ENCODE data around the gene SYP. TPM values are rescaled to one million over a fixed set of nuclear protein-coding genes. Genes with fewer than 3 reads are reported as not detected.

SYP gene
- total RNA-seq, 2 experiments from 2014 or later = 0.17 to 0.69 TPM

GRCh38 chrX:49230500-49231232 is 30.7 kb upstream of the SYP start:
- Mint-ChIP-seq H3K27ac (peak overlapping the region; percentile 87), H3K27me3 (no peaks in the 10 kb centered on the region), H3K9me3 (no peaks in the 10 kb centered on the region), H3K4me1 (ENCODE audit: low read depth) (peaks cover 31% of the 10 kb centered on the region), H3K36me3 (ENCODE audit: low read depth) (peaks cover 4% of the 10 kb centered on the region), H3K4me3 (peak overlapping the region; percentile 77)
- ATAC-seq (ENCODE audit: poor library complexity) (peak; percentile 64), DNase-seq (peak; percentile 20 to 73 (median 42))
- H3K9me3 ChIP-seq (ENCODE audit: control insufficient read depth in 1 of 2, insufficient read depth in 1 of 2, low read length in 2 of 2) = no peaks in the 10 kb centered on the region
- no peaks in the 10 kb centered on the region for H3K36me3 ChIP-seq (ENCODE audit: insufficient read depth, low read length)
- H3K4me3 ChIP-seq (ENCODE audit: low read length) = peak overlapping the region; percentile 53
- ChIA-PET POLR2A (interaction anchor here (0.6 kb wide), 1 partner anchor 9 kb away, joined by 3 read pairs; no protein-coding TSS in a partner anchor), CTCF (no interaction called here)
- intact Hi-C loops (cut with DNase I, micrococcal nuclease) = loop anchor here in 1 of 2 experiments (5.0 kb wide), 3 partner anchors 37 to 1393 kb away; partner anchors contain the start of genes PPP1R3F and ZNF81
- peak overlapping the region in 1 of 2 donors; percentile 13 for H3K27ac ChIP-seq (ENCODE audit: low read depth in 1 of 2, low read length in 2 of 2)
- TF ChIP-seq, protein P1, sequence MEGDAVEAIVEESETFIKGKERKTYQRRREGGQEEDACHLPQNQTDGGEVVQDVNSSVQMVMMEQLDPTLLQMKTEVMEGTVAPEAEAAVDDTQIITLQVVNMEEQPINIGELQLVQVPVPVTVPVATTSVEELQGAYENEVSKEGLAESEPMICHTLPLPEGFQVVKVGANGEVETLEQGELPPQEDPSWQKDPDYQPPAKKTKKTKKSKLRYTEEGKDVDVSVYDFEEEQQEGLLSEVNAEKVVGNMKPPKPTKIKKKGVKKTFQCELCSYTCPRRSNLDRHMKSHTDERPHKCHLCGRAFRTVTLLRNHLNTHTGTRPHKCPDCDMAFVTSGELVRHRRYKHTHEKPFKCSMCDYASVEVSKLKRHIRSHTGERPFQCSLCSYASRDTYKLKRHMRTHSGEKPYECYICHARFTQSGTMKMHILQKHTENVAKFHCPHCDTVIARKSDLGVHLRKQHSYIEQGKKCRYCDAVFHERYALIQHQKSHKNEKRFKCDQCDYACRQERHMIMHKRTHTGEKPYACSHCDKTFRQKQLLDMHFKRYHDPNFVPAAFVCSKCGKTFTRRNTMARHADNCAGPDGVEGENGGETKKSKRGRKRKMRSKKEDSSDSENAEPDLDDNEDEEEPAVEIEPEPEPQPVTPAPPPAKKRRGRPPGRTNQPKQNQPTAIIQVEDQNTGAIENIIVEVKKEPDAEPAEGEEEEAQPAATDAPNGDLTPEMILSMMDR (IDR thresholded peaks at IDR 0.05) = no peak
- no peaks in the 10 kb centered on the region for H3K27me3 ChIP-seq (ENCODE audit: control insufficient read depth in 1 of 2, insufficient read depth in 2 of 2, low read length in 2 of 2)
- H3K4me1 ChIP-seq (ENCODE audit: insufficient read depth, low read length) = peaks cover 21% of the 10 kb centered on the region

GRCh38 chrX:49228185-49228584 is 28.2 kb upstream of the SYP start:
- H3K27me3 ChIP-seq (ENCODE audit: control insufficient read depth in 1 of 2, insufficient read depth in 2 of 2, low read length in 2 of 2) = no peaks in the 10 kb centered on the region
- Mint-ChIP-seq H3K4me3 (no peak overlapping the region), H3K27ac (no peak overlapping the region), H3K27me3 (no peaks in the 10 kb centered on the region), H3K9me3 (no peaks in the 10 kb centered on the region), H3K4me1 (ENCODE audit: low read depth) (peaks cover 21% of the 10 kb centered on the region), H3K36me3 (ENCODE audit: low read depth) (no peaks in the 10 kb centered on the region)
- no peaks in the 10 kb centered on the region for H3K36me3 ChIP-seq (ENCODE audit: insufficient read depth, low read length)
- H3K4me3 ChIP-seq (ENCODE audit: low read length) = no peak overlapping the region
- no peak for DNase-seq
- no peak overlapping the region for H3K27ac ChIP-seq (ENCODE audit: low read depth in 1 of 2, low read length in 2 of 2)
- intact Hi-C loops (cut with DNase I, micrococcal nuclease) = no loop called here
- ChIA-PET POLR2A (no interaction called here), CTCF (no interaction called here)
- peaks cover 18% of the 10 kb centered on the region for H3K4me1 ChIP-seq (ENCODE audit: insufficient read depth, low read length)
- no peak for ATAC-seq (ENCODE audit: poor library complexity)
- TF ChIP-seq, protein P1 (IDR thresholded peaks at IDR 0.05) = no peak
- no peaks in the 10 kb centered on the region for H3K9me3 ChIP-seq (ENCODE audit: control insufficient read depth in 1 of 2, insufficient read depth in 1 of 2, low read length in 2 of 2)

GRCh38 chrX:49227726-49228125 is 27.7 kb upstream of the SYP start:
- no peak for ATAC-seq (ENCODE audit: poor library complexity)
- TF ChIP-seq, protein P1 (IDR thresholded peaks at IDR 0.05) = no peak
- no peaks in the 10 kb centered on the region for H3K9me3 ChIP-seq (ENCODE audit: control insufficient read depth in 1 of 2, insufficient read depth in 1 of 2, low read length in 2 of 2)
- no peaks in the 10 kb centered on the region for H3K27me3 Mint-ChIP-seq
- peaks cover 21% of the 10 kb centered on the region for H3K4me1 Mint-ChIP-seq (ENCODE audit: low read depth)
- no peaks in the 10 kb centered on the region for H3K9me3 Mint-ChIP-seq
- POLR2A ChIA-PET = no interaction called here
- peak overlapping the region; percentile 34 for H3K4me3 Mint-ChIP-seq
- H3K36me3 ChIP-seq (ENCODE audit: insufficient read depth, low read length) = no peaks in the 10 kb centered on the region
- H3K27ac Mint-ChIP-seq = no peak overlapping the region
- H3K4me3 ChIP-seq (ENCODE audit: low read length) = no peak overlapping the region
- H3K36me3 Mint-ChIP-seq (ENCODE audit: low read depth) = no peaks in the 10 kb centered on the region
- H3K4me1 ChIP-seq (ENCODE audit: insufficient read depth, low read length) = peaks cover 18% of the 10 kb centered on the region
- no peaks in the 10 kb centered on the region for H3K27me3 ChIP-seq (ENCODE audit: control insufficient read depth in 1 of 2, insufficient read depth in 2 of 2, low read length in 2 of 2)
- intact Hi-C loops (cut with DNase I, micrococcal nuclease) = no loop called here
- DNase-seq = no peak
- CTCF ChIA-PET = no interaction called here
- no peak overlapping the region for H3K27ac ChIP-seq (ENCODE audit: low read depth in 1 of 2, low read length in 2 of 2)

All from CD4-positive, alpha-beta T cell (primary cell).